Measurements from ENCODE around the gene NGFR.

The NGFR gene

GRCh38 chr17:49518346-49519078 lies 23.4 kb downstream of the NGFR start:
- DNase-seq, result no peak

DNA sequence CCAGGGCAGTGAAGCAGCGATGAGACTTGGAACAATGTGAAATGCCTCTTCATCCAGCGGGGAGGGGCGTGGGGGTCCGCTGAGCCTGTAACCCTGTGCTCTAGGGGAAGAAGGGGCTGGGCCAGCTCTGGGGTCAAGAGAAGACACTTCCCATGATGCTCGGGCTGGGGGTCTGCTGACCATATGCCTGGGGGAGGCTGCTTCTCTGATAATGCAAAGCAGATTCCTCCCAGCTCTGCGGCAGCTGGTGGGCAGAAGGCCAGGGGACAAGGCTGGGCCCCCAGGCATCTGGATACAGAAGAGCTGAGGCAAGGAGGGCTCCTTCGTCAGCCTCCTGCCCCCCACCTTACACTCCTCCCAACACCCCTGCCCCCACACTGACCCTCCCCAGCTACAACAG lies 24.7 kb downstream of the NGFR start:
- no peak for DNase-seq

DNA sequence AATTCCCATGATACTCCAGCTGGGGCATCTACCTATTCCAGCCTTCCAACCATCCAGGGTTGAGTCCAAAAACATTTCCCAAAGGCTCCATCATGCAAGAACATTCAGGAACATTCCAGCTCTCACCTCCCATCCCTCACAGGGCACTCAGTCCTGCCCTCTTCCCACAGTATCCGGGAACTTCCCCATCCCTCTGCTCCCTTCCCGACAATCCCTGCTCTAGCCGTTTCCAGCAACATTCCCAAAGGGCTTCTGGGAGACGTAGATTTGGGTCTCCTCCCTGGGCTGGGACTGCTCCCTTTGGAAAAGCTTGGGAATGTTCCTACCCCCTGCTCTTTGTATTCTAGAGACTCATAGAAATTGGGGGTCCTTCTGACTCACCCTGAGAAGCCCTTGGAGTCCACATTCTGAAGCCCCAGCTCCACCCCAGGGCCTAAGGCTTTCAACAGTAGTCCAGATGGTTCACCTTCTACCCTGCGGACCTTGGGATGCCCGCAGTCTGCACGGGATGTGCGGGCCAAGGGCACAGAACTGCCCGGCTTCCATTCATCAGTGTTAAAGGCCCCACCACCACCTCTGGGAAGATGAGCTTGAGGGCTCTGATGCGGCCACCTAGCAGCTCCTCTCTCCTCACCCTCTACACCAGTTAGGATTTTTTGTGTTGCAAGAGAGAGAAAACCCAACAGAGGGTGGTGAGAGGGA lies 25.4 kb downstream of the NGFR start:
- no peak for DNase-seq

GRCh38 chr17:49521088-49521450 lies 26.0 kb downstream of the NGFR start:
- DNase-seq, result no peak

- DNase-seq, result no peak
Measured at GRCh38 chr17:49521471-49522356, 26.6 kb downstream of the NGFR start.

GRCh38 chr17:49522357-49522890 lies 27.3 kb downstream of the NGFR start:
- no peak for DNase-seq

DNA sequence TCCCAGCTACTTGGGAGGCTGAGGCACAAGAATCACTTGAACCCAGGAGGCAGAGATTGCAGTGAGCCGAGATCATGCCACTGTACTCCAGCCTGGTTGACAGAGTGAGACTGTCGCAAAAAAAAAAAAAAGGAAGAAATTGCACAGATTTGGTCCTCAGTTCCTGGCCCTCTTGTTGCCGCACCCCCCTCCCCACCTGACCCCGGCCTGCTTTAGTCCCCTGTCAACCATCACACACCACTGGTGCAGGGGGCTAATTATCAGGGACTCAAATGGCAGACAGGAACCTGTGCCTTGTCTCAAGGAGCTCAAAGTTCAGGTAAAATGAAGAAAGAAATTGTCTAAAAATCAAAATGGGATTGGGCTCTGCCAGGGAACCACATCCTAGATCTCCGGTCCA lies 28.1 kb downstream of the NGFR start:
- DNase-seq, result no peak

- no peak for DNase-seq
Measured at GRCh38 chr17:49523706-49524472, 28.8 kb downstream of the NGFR start.

DNA sequence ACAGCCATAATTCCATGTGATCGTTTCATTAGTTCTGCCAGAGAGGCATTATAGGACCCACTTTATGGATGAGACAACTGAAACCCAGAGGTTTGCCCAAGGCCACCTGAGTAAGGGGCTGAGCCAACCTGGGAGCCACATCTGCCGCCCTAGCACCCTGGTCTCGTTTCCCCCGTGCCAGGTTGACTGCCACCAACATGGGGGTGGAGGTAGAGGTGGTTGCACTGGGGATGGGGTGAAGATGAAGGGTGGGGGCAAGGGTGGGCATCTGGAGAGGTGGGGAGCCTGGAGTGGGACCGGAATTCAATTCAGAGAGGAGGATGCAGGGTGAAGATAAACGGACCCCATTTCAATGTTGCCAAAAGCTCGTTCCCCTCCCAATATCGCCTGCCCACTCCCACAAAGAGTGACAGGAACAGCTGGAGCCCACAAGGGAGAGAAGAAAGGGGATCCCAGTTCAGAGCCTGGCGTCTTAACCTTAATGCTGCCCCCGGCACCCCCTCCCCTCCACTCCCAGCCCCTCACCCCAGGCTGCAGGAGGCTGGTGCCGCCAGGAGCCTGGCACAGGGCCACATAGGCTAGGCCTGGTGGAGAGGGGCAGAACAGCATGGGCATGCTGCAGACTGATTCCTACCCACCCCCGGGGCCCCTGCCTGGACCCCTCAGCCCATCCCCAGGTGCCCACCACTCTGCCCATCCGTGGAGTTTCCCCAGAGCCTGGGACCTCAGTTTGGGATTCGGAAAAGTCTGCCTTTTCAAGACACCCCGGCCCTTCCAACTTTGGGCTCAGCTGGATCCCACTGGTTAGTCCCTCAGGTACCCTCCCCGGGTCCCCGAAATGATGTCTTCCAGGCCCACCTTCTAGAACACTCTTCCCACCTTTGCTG lies 29.6 kb downstream of the NGFR start:
- DNase-seq, result no peak

GRCh38 chr17:49525831-49526741 lies 31.0 kb downstream of the NGFR start:
- DNase-seq, result no peak

GRCh38 chr17:49527927-49528651 lies 33.0 kb downstream of the NGFR start:
- no peak for DNase-seq

DNA sequence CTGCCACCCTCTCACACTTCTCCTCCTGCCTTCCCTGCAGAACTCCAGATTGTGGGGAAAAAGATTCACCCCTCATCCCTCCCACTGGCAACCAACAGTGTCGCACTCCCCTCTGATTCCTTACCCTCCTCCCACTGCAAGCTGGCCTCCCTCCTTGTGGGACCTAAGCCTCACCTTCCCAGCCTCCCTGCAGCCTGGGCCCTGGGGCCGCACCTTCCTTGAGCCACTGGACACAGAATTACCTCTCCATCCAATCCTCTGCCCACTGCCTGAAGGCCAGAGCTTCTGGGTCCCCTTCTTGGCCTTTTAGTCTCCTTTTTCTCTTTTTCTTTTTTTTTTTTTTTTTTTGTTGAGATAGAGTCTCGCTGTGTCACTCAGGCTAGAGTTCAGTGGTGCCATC lies 33.9 kb downstream of the NGFR start:
- no peak for DNase-seq

DNA sequence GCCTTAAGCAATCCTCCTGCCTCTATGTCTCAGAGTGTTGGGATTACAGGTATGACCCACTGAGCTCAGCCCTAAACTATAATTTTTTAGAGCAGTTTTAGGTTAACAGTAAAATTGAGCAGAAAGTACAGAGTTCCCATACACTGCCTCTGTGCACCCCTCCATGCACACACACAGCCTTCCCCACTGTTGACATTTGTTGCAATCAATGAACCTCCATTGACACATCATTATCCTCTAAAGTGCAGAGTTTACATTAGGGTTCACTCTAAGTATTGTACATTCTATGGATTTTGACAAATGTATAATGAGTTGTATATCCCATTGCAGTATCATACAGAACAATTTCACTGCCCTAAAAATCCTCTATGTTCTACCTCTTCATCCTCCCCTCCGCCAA lies 35.0 kb downstream of the NGFR start:
- no peak for DNase-seq

GRCh38 chr17:49543860-49544259 lies 48.8 kb downstream of the NGFR start:
- DNase-seq, result no peak

GRCh38 chr17:49545007-49545660 lies 50.0 kb downstream of the NGFR start:
- DNase-seq, result no peak

DNA sequence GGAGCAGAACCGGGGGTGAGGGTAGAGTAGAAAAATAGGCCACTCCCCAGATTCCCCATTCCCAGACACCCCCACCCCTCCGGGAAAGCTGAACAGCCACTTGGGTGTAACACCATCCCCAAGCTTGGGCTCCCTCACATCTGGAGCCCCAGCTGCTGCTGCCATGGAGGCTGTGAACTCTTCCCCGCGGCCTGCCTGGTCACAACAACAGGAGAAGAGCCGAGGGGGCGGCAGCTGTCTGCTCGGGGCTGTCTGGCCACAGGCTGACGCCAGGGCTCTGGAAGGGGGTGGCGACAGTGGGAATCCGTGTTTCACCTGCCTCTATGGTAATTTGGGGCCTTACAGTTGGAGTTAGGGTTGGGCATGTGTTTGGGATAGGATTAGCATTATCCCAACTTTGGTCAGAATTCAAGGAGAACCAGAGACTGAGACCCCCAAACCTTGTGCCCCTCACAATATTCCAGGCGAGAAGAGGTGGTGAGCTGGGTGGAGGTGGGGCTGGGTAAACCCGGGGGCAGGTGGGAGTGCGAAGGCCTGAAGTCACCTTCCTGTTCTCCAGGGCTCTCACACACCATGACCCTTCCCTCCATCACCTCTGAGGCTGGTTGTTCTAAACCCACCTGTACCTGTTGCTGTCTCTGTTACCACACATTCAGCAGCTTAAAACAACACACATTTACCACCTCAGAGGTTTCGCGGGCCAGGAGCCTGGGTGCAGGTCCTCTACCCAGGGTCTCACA lies 50.9 kb downstream of the NGFR start:
- DNase-seq, result no peak

DNA sequence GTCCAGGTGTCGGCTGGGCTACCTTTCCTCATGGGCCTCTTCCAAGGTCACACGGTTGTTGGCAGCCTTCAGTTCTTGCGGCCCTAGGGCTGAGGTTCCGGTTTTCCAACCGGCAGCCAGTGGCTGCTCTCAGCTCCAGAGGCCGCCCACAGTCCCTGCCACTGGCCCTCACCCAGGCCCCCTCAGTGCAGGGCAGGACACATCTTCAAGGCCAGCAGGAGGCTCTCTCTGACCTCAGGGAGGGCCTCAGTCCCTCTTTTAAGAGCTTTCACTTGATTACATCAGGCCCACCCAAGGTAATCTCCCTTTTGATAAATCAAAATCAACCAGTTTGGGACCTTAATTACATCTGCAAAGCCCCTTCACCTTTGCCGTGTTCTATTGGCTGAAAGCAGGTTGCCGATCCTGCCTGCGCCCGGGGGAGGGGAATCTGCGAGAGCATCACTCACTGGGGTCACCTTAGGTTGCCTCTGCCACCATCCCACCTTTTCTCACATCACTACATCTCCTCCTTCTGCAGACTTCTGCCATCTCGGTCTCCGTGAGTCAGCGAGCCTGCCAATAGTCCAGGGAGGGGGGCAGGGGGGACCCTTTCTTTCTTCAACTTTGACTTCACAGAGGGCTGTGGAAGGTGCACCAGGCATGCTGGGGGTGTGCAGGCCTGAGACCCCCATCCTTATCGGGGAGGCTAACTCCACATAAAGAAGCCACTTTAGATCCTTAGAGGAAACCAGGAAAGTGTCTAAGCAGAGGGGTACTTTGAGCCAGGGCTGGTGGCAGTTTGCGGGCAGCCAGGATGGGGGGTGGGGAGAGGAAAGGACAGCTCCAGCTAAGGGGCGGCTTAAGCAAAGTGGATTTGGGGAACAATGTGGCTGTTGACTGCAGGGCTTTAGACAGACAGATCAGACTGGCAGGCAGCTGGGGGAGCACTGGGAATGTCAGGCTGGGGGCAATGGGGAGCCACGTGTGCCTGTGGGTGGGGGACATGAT lies 51.7 kb downstream of the NGFR start:
- DNase-seq, result no peak

Data from cortex of kidney (tissue), 1 donor.